HG02840 (cell line): ENCODE results near the gene MCM3AP.

Experiments used
- ATAC-seq: cut with Tn5 transposase; IDR thresholded peaks from one replicate; pipeline ENCODE4 v1.9.1; 2021; ENCODE audit warnings: mild to moderate bottlenecking, moderate library complexity, moderate number of reproducible peaks; ENCODE audit not compliant: unreplicated experiment, low FRiP score

Gene MCM3AP

GRCh38 chr21:46220847-46221246 is 64.6 kb downstream of the MCM3AP start:
- ATAC-seq, result no peak

GRCh38 chr21:46220275-46220810 is 65.1 kb downstream of the MCM3AP start:
- no peak for ATAC-seq

- no peak for ATAC-seq
These were observed 65.7 kb downstream of the MCM3AP start for GRCh38 chr21:46219591-46220239.

- ATAC-seq, result no peak
These were observed 66.4 kb downstream of the MCM3AP start for GRCh38 chr21:46218906-46219590.

GRCh38 chr21:46217511-46218196 is 67.8 kb downstream of the MCM3AP start:
- ATAC-seq, result no peak

GRCh38 chr21:46216132-46216747 is 69.2 kb downstream of the MCM3AP start:
- ATAC-seq, result no peak

GRCh38 chr21:46215436-46216131 is 69.8 kb downstream of the MCM3AP start:
- no peak for ATAC-seq

GRCh38 chr21:46214478-46215340 is 70.7 kb downstream of the MCM3AP start:
- no peak for ATAC-seq

GRCh38 chr21:46213620-46214286 is 71.7 kb downstream of the MCM3AP start:
- ATAC-seq, result no peak

- no peak for ATAC-seq
These were observed 72.5 kb downstream of the MCM3AP start for GRCh38 chr21:46212721-46213484.

GRCh38 chr21:46211786-46212720 is 73.4 kb downstream of the MCM3AP start:
- no peak for ATAC-seq

- ATAC-seq, result no peak
These were observed 74.0 kb downstream of the MCM3AP start for GRCh38 chr21:46211376-46211775.

- no peak for ATAC-seq
These were observed 74.9 kb downstream of the MCM3AP start for GRCh38 chr21:46210378-46211136.

GRCh38 chr21:46208761-46209721 is 76.4 kb downstream of the MCM3AP start:
- no peak for ATAC-seq

- no peak for ATAC-seq
These were observed 77.4 kb downstream of the MCM3AP start for GRCh38 chr21:46207920-46208591.
